GM06990 (cell line): ENCODE measurements around the gene ZNF483.

Experiments
- DNase-seq: peaks from one replicate; pipeline ENCODE4 v3.0.0-alpha.2; 2011; ENCODE audit not compliant: insufficient read length; ENCODE audit errors: extremely low read depth
- H3K27me3 ChIP-seq: replicated peaks from 2 replicates; pipeline ENCODE4 v1.6.0; 2011; ENCODE audit warnings: low read length; ENCODE audit not compliant: control insufficient read depth, insufficient read depth
- H3K36me3 ChIP-seq: 2 replicates; pipeline ENCODE4 v1.5.1; 2011; ENCODE audit warnings: low read length; ENCODE audit not compliant: control insufficient read depth, insufficient read depth
- H3K4me3 ChIP-seq: replicated peaks from 2 replicates; pipeline ENCODE4 v1.5.1; 2011; ENCODE audit warnings: low read depth, mild to moderate bottlenecking, control low read depth, low read length
- TF ChIP-seq, protein P1 (sequence below): IDR thresholded peaks from 2 replicates; pipeline ENCODE4 v1.5.1; 2011; ENCODE audit warnings: low read length, control low read depth, mild to moderate bottlenecking, inconsistent platforms; ENCODE audit not compliant: insufficient read depth, poor library complexity, severe bottlenecking

Gene ZNF483

DNA sequence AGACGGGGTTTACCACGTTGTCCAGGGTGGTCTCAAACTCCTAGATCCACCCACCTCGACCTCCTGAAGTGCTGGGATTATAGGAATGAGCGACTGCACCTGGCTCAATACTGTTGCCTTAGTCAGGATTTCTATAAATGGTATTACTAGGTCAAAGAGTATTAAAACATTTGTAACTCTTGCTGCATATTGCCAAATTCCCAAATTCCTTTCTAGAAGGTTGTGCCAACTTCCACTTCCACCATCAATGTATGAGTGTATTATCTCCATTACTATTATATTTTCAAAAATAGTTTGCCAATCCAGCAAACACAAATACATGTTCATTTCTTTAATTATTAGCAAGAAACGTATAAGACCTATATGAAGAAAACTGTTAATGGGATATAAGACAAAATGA lies 63.9 kb downstream of the ZNF483 start:
- DNase-seq: no peak
- TF ChIP-seq, protein P1, sequence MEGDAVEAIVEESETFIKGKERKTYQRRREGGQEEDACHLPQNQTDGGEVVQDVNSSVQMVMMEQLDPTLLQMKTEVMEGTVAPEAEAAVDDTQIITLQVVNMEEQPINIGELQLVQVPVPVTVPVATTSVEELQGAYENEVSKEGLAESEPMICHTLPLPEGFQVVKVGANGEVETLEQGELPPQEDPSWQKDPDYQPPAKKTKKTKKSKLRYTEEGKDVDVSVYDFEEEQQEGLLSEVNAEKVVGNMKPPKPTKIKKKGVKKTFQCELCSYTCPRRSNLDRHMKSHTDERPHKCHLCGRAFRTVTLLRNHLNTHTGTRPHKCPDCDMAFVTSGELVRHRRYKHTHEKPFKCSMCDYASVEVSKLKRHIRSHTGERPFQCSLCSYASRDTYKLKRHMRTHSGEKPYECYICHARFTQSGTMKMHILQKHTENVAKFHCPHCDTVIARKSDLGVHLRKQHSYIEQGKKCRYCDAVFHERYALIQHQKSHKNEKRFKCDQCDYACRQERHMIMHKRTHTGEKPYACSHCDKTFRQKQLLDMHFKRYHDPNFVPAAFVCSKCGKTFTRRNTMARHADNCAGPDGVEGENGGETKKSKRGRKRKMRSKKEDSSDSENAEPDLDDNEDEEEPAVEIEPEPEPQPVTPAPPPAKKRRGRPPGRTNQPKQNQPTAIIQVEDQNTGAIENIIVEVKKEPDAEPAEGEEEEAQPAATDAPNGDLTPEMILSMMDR: no peak
- Histone ChIP-seq H3K4me3 (no peak overlapping the region), H3K27me3 (no peaks in the 10 kb centered on the region), H3K36me3 (no peaks in the 10 kb centered on the region)

DNA sequence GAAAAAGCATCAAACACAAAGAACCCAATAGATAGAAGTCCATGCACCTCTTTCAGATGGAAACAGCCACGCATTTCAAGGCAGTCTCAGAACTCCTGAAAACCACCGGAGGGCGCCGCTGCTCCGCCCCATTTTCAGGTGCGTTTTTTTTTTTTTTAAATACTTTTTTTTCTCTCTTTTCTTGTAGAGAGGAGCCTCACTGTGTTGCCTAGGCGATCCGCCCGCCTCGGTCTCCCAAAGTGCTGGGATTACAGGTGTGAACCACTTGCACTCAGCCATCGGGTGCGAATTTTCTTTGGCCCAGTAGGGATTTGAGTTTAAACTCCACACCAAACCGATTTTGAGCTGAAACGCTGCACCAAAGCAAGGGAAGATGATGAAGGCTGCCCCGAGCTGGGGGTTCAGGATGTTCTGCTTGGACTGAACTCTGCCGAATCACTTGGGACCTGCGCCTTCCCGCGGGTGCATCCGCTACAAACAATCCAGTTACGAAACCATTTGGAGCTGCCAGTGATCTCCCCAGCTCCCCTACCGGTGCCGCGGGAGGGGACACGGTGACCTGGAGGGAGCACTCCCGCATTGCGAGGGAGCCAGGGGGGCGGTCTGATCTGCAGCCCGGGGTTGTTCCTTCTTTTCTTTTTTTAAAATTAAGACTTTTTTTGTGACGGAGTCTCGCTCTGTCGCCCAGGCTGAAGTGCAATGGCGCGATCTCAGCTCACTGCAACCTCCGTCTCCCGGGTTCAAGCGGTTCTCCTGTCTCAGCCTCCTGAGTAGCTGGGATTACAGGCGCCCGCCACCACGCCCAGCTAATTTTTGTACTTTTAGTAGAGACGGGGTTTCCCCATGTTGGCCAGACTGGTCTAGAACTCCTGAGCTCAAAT lies 73.1 kb downstream of the ZNF483 start:
- Histone ChIP-seq H3K4me3 (peak overlapping the region; percentile 66), H3K27me3 (no peaks in the 10 kb centered on the region), H3K36me3 (no peaks in the 10 kb centered on the region)
- DNase-seq: peak; percentile 52
- TF ChIP-seq, protein P1: peak; percentile 79

DNA sequence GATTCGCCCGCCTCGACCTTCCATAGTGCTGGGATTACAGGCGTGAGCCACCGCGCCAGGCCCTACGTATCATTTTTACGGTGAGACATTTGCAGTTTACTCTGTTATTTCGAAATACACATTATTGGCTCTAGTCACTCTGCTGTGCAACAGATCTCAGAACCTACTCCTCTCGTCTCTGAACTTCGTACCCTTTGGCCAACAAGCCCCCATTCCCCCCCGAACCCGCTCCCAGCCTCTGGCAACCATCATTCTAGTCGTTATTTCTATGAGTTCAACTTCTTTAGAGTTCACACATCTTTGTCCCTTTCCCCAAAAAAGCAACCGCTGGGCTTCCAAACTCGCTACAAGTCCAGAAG lies 73.7 kb downstream of the ZNF483 start:
- peak; percentile 9 for DNase-seq
- peak overlapping the region; percentile 66 for H3K4me3 ChIP-seq
- H3K36me3 ChIP-seq: no peaks in the 10 kb centered on the region
- TF ChIP-seq, protein P1: no peak
- H3K27me3 ChIP-seq: no peaks in the 10 kb centered on the region

DNA sequence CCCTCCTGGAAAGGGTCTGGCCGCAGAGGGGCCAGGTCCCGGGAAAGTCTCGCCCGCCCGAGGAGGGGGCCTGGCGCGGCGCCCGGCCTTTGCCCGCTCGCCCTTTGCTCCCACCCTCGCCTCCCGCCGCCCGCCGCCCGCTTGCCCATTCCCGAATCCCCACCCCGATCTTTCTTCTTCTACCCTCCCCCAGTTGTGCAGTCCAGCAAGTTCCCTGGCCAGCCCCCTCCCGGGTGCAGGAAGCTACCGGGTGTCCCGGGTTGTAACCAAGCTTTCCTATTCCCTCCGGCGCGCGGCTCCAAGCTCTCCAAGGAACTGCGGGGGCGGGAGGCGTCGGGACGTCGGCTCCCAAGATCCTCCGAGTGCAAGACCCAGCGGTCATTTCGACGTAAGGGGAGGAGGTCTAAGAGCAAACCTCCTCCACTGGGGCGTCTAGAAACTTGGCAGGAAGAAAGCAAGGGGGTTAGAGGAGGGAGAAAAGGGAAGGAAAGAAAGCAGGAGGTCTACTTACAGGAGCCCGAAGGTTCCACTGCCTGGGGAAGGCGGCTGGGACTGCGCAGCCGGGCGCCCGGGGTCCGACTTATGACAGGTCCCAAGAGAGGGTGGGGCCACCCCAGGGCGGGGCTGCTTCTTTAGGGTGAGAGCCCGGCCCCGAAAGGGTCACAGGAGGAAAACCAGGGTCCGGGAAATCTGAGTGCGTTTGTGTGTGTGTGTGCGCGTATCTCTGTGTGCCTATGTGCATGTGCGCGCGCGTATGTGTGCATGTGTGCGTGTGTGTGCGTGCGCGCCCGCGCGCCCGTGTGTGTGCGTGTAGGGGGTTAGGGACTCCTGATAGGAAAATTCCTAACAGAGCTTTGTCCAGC lies 74.3 kb downstream of the ZNF483 start, which contains the start of gene PTGR1:
PTGR1 (minus strand) TSS at position 556 of the 863 bp plus-strand sequence. CDS start 2,225 bp downstream, outside the sequence.
- H3K36me3 ChIP-seq: no peaks in the 10 kb centered on the region

DNA sequence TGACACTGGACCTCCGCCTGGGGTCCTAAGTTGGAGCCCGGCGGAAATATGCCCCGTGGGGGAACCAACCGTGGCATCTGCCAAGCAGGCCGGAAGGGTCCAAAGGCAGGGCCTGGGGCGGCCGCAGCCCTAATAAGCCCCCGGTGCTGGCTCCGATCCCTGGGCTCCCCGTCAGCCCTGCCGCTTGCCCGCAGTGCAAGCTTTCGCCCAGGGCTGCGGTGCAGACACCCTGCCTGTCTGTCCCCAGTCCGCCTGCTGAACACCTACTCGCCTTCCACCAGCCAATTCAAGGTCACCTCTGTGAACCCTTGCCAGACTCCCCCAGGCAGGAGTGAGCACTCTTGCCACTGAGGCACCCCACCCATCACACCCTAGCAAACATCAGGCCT lies 75.0 kb downstream of the ZNF483 start:
- no peak for DNase-seq
- Histone ChIP-seq H3K4me3 (no peak overlapping the region), H3K36me3 (no peaks in the 10 kb centered on the region), H3K27me3 (no peaks in the 10 kb centered on the region)
- TF ChIP-seq, protein P1: no peak

More for the DNA sequence above, 74.3 kb downstream of the ZNF483 start, which contains the start of gene PTGR1:
- Histone ChIP-seq H3K4me3 (peak within 1 kb of the TSS; percentile 66), H3K27me3 (no peaks in the 10 kb centered on the region)
- TF ChIP-seq, protein P1: no peak
- DNase-seq: peak; percentile 28
